Stimulated activated CD8-positive, alpha-beta memory T cell treated with anti-CD3 and anti-CD28 coated beads, Interleukin-2, amount 100 ng/mL, for 1 hour (primary cell): Measurements from ENCODE around the gene TMEM252.

Experiments
- DNase-seq, 2 donors: peaks; one replicate each; pipeline ENCODE4 v3.0.0-alpha.2; 2020; ENCODE audit warnings: low read depth in 2 of 2

TMEM252 gene

DNA sequence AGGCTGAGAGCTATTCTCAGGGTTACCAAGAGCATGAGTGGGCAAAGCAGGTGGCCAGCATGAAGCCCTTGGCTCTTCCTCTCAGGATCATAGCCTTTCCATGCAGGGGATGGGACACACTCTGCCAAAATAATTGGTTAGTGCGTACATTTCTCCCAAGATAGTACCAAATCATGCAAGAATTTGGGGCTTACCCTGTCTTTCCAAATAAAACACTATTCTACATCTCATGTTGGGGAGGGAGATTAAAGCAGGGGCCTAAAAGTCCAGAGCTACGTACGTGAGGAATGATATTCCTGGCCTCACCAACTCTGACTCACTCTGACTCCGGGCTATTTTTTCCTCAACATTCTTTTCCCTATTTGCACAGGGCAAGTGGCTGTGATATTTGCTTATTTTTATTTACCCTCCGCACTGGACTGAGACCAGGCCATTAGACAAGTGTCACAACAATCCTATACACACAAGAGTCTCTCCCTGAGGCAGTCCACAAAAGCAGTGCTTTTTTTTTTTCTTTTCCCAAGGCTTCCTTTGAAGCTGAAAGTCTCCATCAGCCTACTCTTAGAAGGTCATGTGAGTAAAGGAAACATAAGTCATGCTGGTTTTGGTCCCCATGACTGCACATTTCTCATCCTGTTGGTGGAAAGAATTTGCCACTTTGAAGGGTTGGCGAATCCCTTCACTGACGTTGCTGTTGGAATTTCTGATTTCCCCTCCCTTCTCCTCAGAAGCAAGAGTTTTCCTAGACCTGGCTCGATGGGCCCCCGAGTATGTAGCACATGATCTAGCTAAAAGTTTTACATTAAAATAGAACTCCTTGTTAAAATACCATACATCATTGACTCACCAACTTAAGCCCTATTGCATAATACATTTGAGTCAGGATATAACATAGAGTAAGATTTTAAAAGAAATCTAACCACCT, 40.0 kb downstream of the TMEM252 start:
- DNase-seq = no peak

GRCh38 chr9:68498816-68499215, 41.9 kb downstream of the TMEM252 start:
- no peak for DNase-seq

GRCh38 chr9:68497629-68498028, 43.1 kb downstream of the TMEM252 start:
- no peak for DNase-seq

GRCh38 chr9:68496356-68496755, 44.3 kb downstream of the TMEM252 start:
- no peak for DNase-seq

GRCh38 chr9:68495247-68495646, 45.4 kb downstream of the TMEM252 start:
- no peak for DNase-seq

GRCh38 chr9:68493958-68494577, 46.6 kb downstream of the TMEM252 start:
- DNase-seq = no peak

DNA sequence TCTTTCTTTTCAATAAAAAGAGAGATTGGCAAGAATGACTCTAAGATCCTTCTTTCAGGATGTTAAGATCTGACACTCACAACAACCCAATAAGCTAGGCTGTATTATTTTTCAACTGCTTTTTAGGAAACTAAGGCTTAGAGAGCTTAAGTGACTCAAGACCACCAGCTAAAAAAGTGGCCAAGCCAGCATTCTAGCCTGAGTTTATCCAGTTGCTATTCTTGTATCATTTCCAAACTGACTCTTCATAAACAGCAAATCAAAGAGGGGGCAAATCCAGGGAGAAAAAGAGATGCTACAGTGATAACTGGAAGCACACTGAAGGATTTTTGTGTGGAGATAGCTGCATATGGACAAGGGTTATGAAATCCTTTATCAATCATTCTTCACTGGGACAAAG, 47.1 kb downstream of the TMEM252 start:
- no peak for DNase-seq

- no peak for DNase-seq
Measured at GRCh38 chr9:68492806-68493205, 47.9 kb downstream of the TMEM252 start.

GRCh38 chr9:68489646-68490045, 51.0 kb downstream of the TMEM252 start:
- DNase-seq = no peak

- DNase-seq = no peak
Measured at GRCh38 chr9:68488126-68488525, 52.6 kb downstream of the TMEM252 start.
